DND-41 (cell line): Measurements from ENCODE around the gene HAUS6.

Experiments
- ATAC-seq: fragments of 200-7000 bp; cut with Tn5 transposase; 3 replicates; pipeline ENCODE4 v1.9.1; 2021; ENCODE audit warnings: low read depth; ENCODE audit not compliant: insufficient read depth
- DNase-seq: peaks from one replicate; pipeline ENCODE4 v3.0.0-alpha.2; 2020
- H2AFZ ChIP-seq: 2 replicates; pipeline ENCODE4 v1.6.0; 2012; ENCODE audit warnings: low read depth, low read length
- H3K27ac ChIP-seq: 2 replicates; pipeline ENCODE4 v1.5.1; 2012; ENCODE audit warnings: low read length, inconsistent platforms
- H3K27me3 ChIP-seq: fragments of 200-600 bp; sonication (generic); 2 replicates; pipeline ENCODE4 v1.6.0; 2012; ENCODE audit warnings: low read length, mild to moderate bottlenecking, inconsistent platforms; ENCODE audit not compliant: insufficient read depth, poor library complexity
- H3K36me3 ChIP-seq: 2 replicates; pipeline ENCODE4 v1.5.1; 2012; ENCODE audit warnings: low read length, inconsistent platforms; ENCODE audit not compliant: insufficient read depth
- H3K4me1 ChIP-seq: 2 replicates; pipeline ENCODE4 v1.5.1; 2012; ENCODE audit warnings: mild to moderate bottlenecking, low read length; ENCODE audit not compliant: insufficient read depth
- H3K4me2 ChIP-seq: 2 replicates; pipeline ENCODE4 v1.6.0; 2012; ENCODE audit warnings: mild to moderate bottlenecking, moderate library complexity, low read length, inconsistent platforms; ENCODE audit not compliant: insufficient read depth
- H3K4me3 ChIP-seq, 2 experiments: fragments of 200-600 bp in 1 of 2; shearing (Covaris generic) in 1 of 2; 2 replicates each; pipeline ENCODE4 v1.5.1; 2012 to 2016; ENCODE audit warnings: inconsistent platforms in 2 of 2, low read length in 2 of 2, mild to moderate bottlenecking in 2 of 2, low read depth in 1 of 2, moderate library complexity in 1 of 2
- H3K79me2 ChIP-seq: 2 replicates; pipeline ENCODE4 v1.6.0; 2012; ENCODE audit warnings: low read length, inconsistent platforms; ENCODE audit not compliant: insufficient read depth
- H3K9ac ChIP-seq: 2 replicates; pipeline ENCODE4 v1.6.0; 2012; ENCODE audit warnings: low read depth, mild to moderate bottlenecking, inconsistent platforms, low read length, moderate library complexity
- H3K9me3 ChIP-seq: 2 replicates; pipeline ENCODE4 v1.5.1; 2012; ENCODE audit warnings: low read length, moderate library complexity, mild to moderate bottlenecking, inconsistent platforms; ENCODE audit not compliant: insufficient read depth, severe bottlenecking
- H4K20me1 ChIP-seq: 2 replicates; pipeline ENCODE4 v1.6.0; 2012; ENCODE audit warnings: low read length; ENCODE audit not compliant: insufficient read depth
- EZH2 ChIP-seq: IDR thresholded peaks from 3 replicates; pipeline ENCODE4 v1.6.1; 2012; ENCODE audit warnings: borderline replicate concordance, low read depth, mild to moderate bottlenecking, moderate library complexity, low read length, inconsistent platforms; ENCODE audit not compliant: severe bottlenecking
- TF ChIP-seq, protein P1 (sequence below): IDR thresholded peaks from 2 replicates; pipeline ENCODE4 v1.5.1; 2012; ENCODE audit warnings: borderline replicate concordance, low read length, moderate library complexity, mild to moderate bottlenecking; ENCODE audit not compliant: poor library complexity, severe bottlenecking; ENCODE audit errors: extremely low read depth

HAUS6 gene

GRCh38 chr9:19137282-19137681 lies 34.6 kb upstream of the HAUS6 start:
- H3K27me3 ChIP-seq = no peaks in the 10 kb centered on the region
- no peak overlapping the region for H3K9ac ChIP-seq
- TF ChIP-seq, protein P1, sequence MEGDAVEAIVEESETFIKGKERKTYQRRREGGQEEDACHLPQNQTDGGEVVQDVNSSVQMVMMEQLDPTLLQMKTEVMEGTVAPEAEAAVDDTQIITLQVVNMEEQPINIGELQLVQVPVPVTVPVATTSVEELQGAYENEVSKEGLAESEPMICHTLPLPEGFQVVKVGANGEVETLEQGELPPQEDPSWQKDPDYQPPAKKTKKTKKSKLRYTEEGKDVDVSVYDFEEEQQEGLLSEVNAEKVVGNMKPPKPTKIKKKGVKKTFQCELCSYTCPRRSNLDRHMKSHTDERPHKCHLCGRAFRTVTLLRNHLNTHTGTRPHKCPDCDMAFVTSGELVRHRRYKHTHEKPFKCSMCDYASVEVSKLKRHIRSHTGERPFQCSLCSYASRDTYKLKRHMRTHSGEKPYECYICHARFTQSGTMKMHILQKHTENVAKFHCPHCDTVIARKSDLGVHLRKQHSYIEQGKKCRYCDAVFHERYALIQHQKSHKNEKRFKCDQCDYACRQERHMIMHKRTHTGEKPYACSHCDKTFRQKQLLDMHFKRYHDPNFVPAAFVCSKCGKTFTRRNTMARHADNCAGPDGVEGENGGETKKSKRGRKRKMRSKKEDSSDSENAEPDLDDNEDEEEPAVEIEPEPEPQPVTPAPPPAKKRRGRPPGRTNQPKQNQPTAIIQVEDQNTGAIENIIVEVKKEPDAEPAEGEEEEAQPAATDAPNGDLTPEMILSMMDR = no peak
- TF ChIP-seq EZH2 = no peak
- H3K9me3 ChIP-seq = no peaks in the 10 kb centered on the region
- H2AFZ ChIP-seq = no peak overlapping the region
- no peaks in the 10 kb centered on the region for H3K36me3 ChIP-seq
- H4K20me1 ChIP-seq = no peaks in the 10 kb centered on the region
- no peak for DNase-seq
- no peak overlapping the region for H3K4me3 ChIP-seq
- H3K79me2 ChIP-seq = no peaks in the 10 kb centered on the region
- no peak overlapping the region for H3K4me2 ChIP-seq
- H3K27ac ChIP-seq = no peak overlapping the region
- no peak for ATAC-seq
- H3K4me1 ChIP-seq = no peaks in the 10 kb centered on the region

DNA sequence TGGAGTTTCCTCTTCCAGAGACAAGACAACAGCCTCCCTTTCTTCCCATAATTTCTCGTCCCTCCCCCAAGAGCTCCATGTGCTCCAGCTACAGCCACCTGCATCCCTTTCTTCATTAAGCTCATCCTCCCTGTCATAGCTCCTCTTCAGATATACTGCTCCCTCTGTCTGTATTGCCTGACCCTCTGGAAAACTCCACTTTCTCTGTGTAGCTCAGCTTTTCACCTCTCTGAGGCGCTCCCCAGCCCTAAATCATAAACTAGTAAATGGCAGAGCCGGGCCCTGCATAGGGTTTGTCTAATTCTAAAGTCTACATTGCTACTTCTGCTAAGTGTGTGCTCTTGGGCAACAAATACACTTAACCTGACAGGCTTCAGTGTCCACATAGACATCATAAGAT lies 33.4 kb upstream of the HAUS6 start:
- TF ChIP-seq EZH2 = no peak
- TF ChIP-seq, protein P1 = no peak
- Histone ChIP-seq H3K4me3 (no peak overlapping the region), H3K79me2 (no peaks in the 10 kb centered on the region), H3K36me3 (no peaks in the 10 kb centered on the region), H3K9ac (no peak overlapping the region), H3K9me3 (no peaks in the 10 kb centered on the region), H3K4me1 (no peaks in the 10 kb centered on the region), H3K27ac (no peak overlapping the region), H3K4me2 (no peak overlapping the region), H4K20me1 (no peaks in the 10 kb centered on the region), H3K27me3 (no peaks in the 10 kb centered on the region), H2AFZ (no peak overlapping the region)
- no peak for DNase-seq
- ATAC-seq = no peak

DNA sequence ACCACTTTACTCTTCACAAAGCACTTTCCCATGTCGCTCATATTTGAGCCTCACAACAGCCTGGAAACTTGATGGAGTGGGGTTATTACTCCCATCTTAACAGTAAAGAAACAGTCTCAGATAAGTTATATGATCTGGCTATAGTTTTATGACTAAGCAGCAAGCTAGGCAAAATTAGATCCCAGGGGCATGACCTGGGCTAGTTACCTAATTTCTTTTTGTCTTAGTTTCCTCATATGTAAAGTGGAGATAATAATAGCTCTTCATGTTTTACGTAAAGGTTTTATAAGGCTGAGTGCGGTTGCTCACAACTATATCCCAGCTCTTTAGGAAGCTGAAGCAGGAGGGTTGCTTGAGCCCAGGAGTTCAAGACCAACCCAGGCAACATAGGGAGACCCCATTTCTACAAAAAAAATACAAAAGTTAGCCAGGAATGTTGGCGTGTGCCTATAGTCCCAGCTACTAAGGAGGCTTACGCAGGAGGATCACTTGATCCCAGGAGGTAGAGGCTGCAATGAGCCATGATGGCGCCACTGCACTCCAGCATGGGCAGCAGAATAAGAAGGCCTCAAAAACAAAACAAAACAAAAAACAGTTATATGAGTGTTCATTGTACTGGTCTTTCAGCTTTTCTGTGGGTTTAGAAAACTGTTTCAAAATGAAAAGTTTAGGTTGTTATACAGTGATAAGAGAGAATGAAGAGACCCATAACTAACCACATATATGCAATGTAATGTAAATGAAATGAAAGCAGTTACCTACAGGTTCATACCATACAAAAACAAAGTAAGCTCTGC lies 31.0 kb upstream of the HAUS6 start:
- H3K36me3 ChIP-seq = no peaks in the 10 kb centered on the region
- H3K9ac ChIP-seq = no peak overlapping the region
- H3K4me1 ChIP-seq = peaks cover 18% of the 10 kb centered on the region
- no peaks in the 10 kb centered on the region for H4K20me1 ChIP-seq
- H3K9me3 ChIP-seq = no peaks in the 10 kb centered on the region
- H3K4me3 ChIP-seq = no peak overlapping the region
- TF ChIP-seq, protein P1 = no peak
- no peak for TF ChIP-seq EZH2
- no peak overlapping the region for H2AFZ ChIP-seq
- H3K27ac ChIP-seq = no peak overlapping the region
- ATAC-seq (no peak), DNase-seq (no peak)
- H3K27me3 ChIP-seq = no peaks in the 10 kb centered on the region
- no peak overlapping the region for H3K4me2 ChIP-seq
- no peaks in the 10 kb centered on the region for H3K79me2 ChIP-seq
